K562 (cell line): ENCODE measurements around the gene ATG7. TPM values are rescaled to one million over a fixed set of nuclear protein-coding genes. Genes with fewer than 3 reads are reported as not detected.

Experiments
- ATAC-seq: fragments of 200-7000 bp; cut with Tn5 transposase; 3 replicates; pipeline ENCODE4 v1.9.1; 2020; ENCODE audit warnings: moderate library complexity
- BruUV-seq: library from RNA; stranded (reverse); fragments of 400-500 nt; replicated peaks from 2 replicates; lab custom pipeline; 2021; lab: Mats Ljungman, UMichigan
- CTCF ChIA-PET: fragments of 300-600 bp; formaldehyde crosslinking; extraction: SDS; loops from one replicate; lab custom pipeline; 2021; ENCODE audit warnings: low intra/inter-chr PET ratio; lab: Yijun Ruan, JAX
- POLR2A ChIA-PET: fragments of 300-600, 350-650 bp; sonication (Branson Sonifier 250); formaldehyde crosslinking; extraction: SDS; loops from one replicate; lab custom pipeline; 2021; ENCODE audit warnings: antibody characterized with exemption, inconsistent platforms; lab: Yijun Ruan, JAX
- DNase-seq, 4 experiments: peaks; one replicate each; pipeline versions ENCODE4 v3.0.0 to v3.0.0-alpha.2; 2011 to 2018; ENCODE audit warnings: low spot score in 3 of 4, mixed read lengths in 3 of 4; ENCODE audit errors: extremely low read depth in 1 of 4
- FAIRE-seq: peaks from 2 replicates; lab custom pipeline; 2011; peaks lifted over from hg19 to GRCh38; lab: Jason Lieb, UNC
- H2AFZ ChIP-seq: 2 replicates; pipeline ENCODE4 v1.6.0; 2011; ENCODE audit warnings: low read depth, low read length, control low read depth, inconsistent platforms
- H3K27ac ChIP-seq: fragments of 200-600 bp; 3 replicates; pipeline ENCODE4 v1.8.0; 2011; ENCODE audit warnings: low read depth, mild to moderate bottlenecking, control low read depth, inconsistent platforms, low read length, moderate library complexity, mixed read lengths; ENCODE audit errors: extremely low read depth
- H3K27me3 ChIP-seq, 2 experiments: fragments of 300-600 bp in 1 of 2; 2 replicates in 1 of 2; 3 replicates in 1 of 2; pipeline versions ENCODE4 v1.6.0 to v1.8.0; 2011; ENCODE audit warnings: inconsistent platforms in 2 of 2, low read length in 2 of 2, mild to moderate bottlenecking in 1 of 2, mixed read lengths in 1 of 2, moderate library complexity in 1 of 2; ENCODE audit not compliant: control insufficient read depth in 2 of 2, insufficient read depth in 2 of 2
- H3K36me3 ChIP-seq: fragments of 300-600 bp; 3 replicates; pipeline ENCODE4 v1.8.0; 2011; ENCODE audit warnings: mild to moderate bottlenecking, low read length, inconsistent platforms; ENCODE audit not compliant: control insufficient read depth, insufficient read depth
- H3K4me1 ChIP-seq, 2 experiments: fragments of 200-600 bp in 1 of 2; replicated peaks in 1 of 2; 2 replicates in 1 of 2; 3 replicates in 1 of 2; pipeline versions ENCODE4 v1.5.1 to v1.8.0; 2011; ENCODE audit warnings: inconsistent platforms in 2 of 2, low read length in 2 of 2, mild to moderate bottlenecking in 1 of 2, mixed read lengths in 1 of 2, moderate library complexity in 1 of 2; ENCODE audit not compliant: control insufficient read depth in 2 of 2, insufficient read depth in 2 of 2
- H3K4me2 ChIP-seq: 2 replicates; pipeline ENCODE4 v1.6.1; 2011; ENCODE audit warnings: low read length, control low read depth, inconsistent platforms, mixed read lengths; ENCODE audit not compliant: insufficient read depth
- H3K4me3 ChIP-seq: fragments of 200-600 bp; sonication (generic), shearing (Covaris generic); 2 replicates; pipeline ENCODE4 v1.5.1; 2016; ENCODE audit warnings: control low read depth, inconsistent platforms
- H3K79me2 ChIP-seq: fragments of 200-600 bp; 3 replicates; pipeline ENCODE4 v1.8.0; 2011; ENCODE audit warnings: low read length, inconsistent platforms; ENCODE audit not compliant: control insufficient read depth, insufficient read depth
- H3K9ac ChIP-seq, 2 experiments: 2 replicates each; pipeline versions ENCODE4 v1.6.0 to v1.6.1; 2011; ENCODE audit warnings: low read depth in 2 of 2, low read length in 2 of 2, control low read depth in 1 of 2, inconsistent platforms in 1 of 2, mild to moderate bottlenecking in 1 of 2, mixed read lengths in 1 of 2; ENCODE audit not compliant: insufficient read depth in 1 of 2
- H3K9me1 ChIP-seq: one replicate; pipeline ENCODE4 v1.6.0; 2011; ENCODE audit warnings: inconsistent platforms, mild to moderate bottlenecking, low read length, moderate library complexity; ENCODE audit not compliant: control insufficient read depth, insufficient read depth
- H3K9me3 ChIP-seq: replicated peaks from 2 replicates; pipeline ENCODE4 v1.5.1; 2011; ENCODE audit warnings: low read depth, low read length, inconsistent platforms; ENCODE audit not compliant: control insufficient read depth, insufficient read depth
- H4K20me1 ChIP-seq: replicated peaks from 2 replicates; pipeline ENCODE4 v1.6.1; 2011; ENCODE audit warnings: low read length, inconsistent platforms, mixed read lengths; ENCODE audit not compliant: control insufficient read depth, insufficient read depth
- ARID3B ChIP-seq: fragments of 250-450 bp; sonication (Bioruptor Pico); IDR thresholded peaks from 2 replicates; pipeline ENCODE4 v1.4.0; 2020; ENCODE audit warnings: borderline replicate concordance
- SMARCC2 ChIP-seq: fragments of 450-650 bp; IDR thresholded peaks from 2 replicates; pipeline ENCODE4 v1.6.1; 2017; ENCODE audit warnings: antibody characterized with exemption, moderate library complexity, mild to moderate bottlenecking, low read depth
- SMC3 ChIP-seq: conservative IDR thresholded peaks from 2 replicates; pipeline ENCODE4 v1.6.1; 2011; ENCODE audit warnings: low read depth, low read length, improper control_type of control experiment; ENCODE audit not compliant: insufficient read depth
- TFE3 ChIP-seq: fragments of 450-650 bp; formaldehyde crosslinking; IDR thresholded peaks from 2 replicates; pipeline ENCODE4 v1.4.0; 2020; ENCODE audit warnings: mild to moderate bottlenecking, mixed read lengths
- ZNF253 ChIP-seq: fragments of 250-450 bp; sonication (Bioruptor Pico); conservative IDR thresholded peaks from 2 replicates; pipeline ENCODE4 v1.6.1; 2021; ENCODE audit warnings: mild to moderate bottlenecking
- ZNF444 ChIP-seq: fragments of 250-450 bp; sonication (Bioruptor Pico); IDR thresholded peaks from 2 replicates; pipeline ENCODE4 v1.4.0; 2020; ENCODE audit warnings: mild to moderate bottlenecking, moderate library complexity
- WGBS: fragments of 100-300 bp; shearing (Covaris generic); methylation state at CpG from one replicate; pipeline ENCODE4 v1.1.6; 2016; ENCODE audit warnings: low coverage, mixed read lengths; ENCODE audit not compliant: insufficient coverage; ENCODE audit errors: missing lambda C conversion rate; 5-methylcytosine and 5-hydroxymethylcytosine counted together
- in situ Hi-C: fragments of 300-500 bp; cut with MboI; formaldehyde crosslinking; loops from 4 replicates; pipeline ENCODE4 v1.15.0; 2018; ENCODE audit warnings: inconsistent platforms, mixed read lengths
- intact Hi-C: fragments of 100-400 bp; cut with micrococcal nuclease; formaldehyde crosslinking; loops from 2 replicates; pipeline ENCODE4 v1.14.2; 2022
- polyA plus RNA-seq, 8 experiments: library from polyadenylated mRNA; depleted of rRNA in 4 of 8; stranded (reverse) in 5 of 8; unstranded in 3 of 8; fragments of >200 nt; fragmentation: Nextera tagmentation in 2 of 8; fragmentation: Illumina TruSeq in 1 of 8; extraction: Ambion mirVana in 2 of 8; extraction: Trizol in 1 of 8; gene quantifications; 2 replicates each; pipeline versions ENCODE4 v1.2.1 to v1.2.3, GENCODE V29; 2011 to 2014; ENCODE audit warnings: inconsistent platforms in 1 of 8, missing spikeins in 1 of 8
- total RNA-seq, 7 experiments: library from RNA; depleted of rRNA in 6 of 7; stranded (reverse); fragments of >200 nt in 6 of 7; fragmentation: Illumina TruSeq in 2 of 7; extraction: Trizol in 2 of 7; gene quantifications; 2 replicates each; pipeline versions ENCODE4 v1.2.1 to v1.2.3, GENCODE V29; 2011 to 2021; ENCODE audit warnings: low replicate concordance in 1 of 7

The ATG7 gene
- total and polyA plus RNA-seq, 9 of the 15 experiments (the other 6 are each of a cell fraction or from before 2014, with no cell fraction given): 18.3 to 45.3 (median 33.6) TPM

GRCh38 chr3:11580645-11581044, 308.4 kb downstream of the ATG7 start:
- in situ Hi-C loops (no loop called here), intact Hi-C loops (no loop called here)
- H3K4me2 ChIP-seq: no peak overlapping the region
- FAIRE-seq: no peak
- no peak for ATAC-seq
- no peak overlapping the region for H3K9ac ChIP-seq
- no peaks in the 10 kb centered on the region for H3K36me3 ChIP-seq
- H4K20me1 ChIP-seq: peaks cover 22% of the 10 kb centered on the region; the same call in 1 of the 2 replicates
- WGBS: 58% methylated on average over 2 of the region's 2 CpGs
- H3K27me3 ChIP-seq: peaks cover 0 to 24% of the 10 kb centered on the region in 2 experiments; a peak in 3 of 5 replicates
- POLR2A ChIA-PET: interaction anchor here (0.5 to 0.7 kb wide), 2 partner anchors 13 to 17 kb away, joined by 3 read pairs; no protein-coding TSS in a partner anchor
- no peak overlapping the region for H3K27ac ChIP-seq
- H3K9me3 ChIP-seq: no peaks in the 10 kb centered on the region
- H2AFZ ChIP-seq: no peak overlapping the region
- no peak for DNase-seq
- no peaks in the 10 kb centered on the region for H3K4me1 ChIP-seq
- CTCF ChIA-PET: no interaction called here
- H3K79me2 ChIP-seq: no peaks in the 10 kb centered on the region; the same call in 2 of the 3 replicates
- no TSS peak for BruUV-seq
- TF ChIP-seq ZNF444 (CRISPR knock-in tag): no peak
- TF ChIP-seq, all 486 proteins: peak for 0
- Histone ChIP-seq H3K4me3 (no peak overlapping the region), H3K9me1 (no peaks in the 10 kb centered on the region)

- TF ChIP-seq ZNF253 (no peak), SMARCC2 (no peak), SMC3 (no peak), TFE3 (CRISPR knock-in tag) (peak; percentile 29; the same call in 1 of the 2 replicates), ARID3B (no peak)
- in situ Hi-C loops: no loop called here
- Histone ChIP-seq H2AFZ (no peak overlapping the region), H3K9ac (no peak overlapping the region), H3K4me1 (no peaks in the 10 kb centered on the region), H3K27me3 (peaks cover 0 to 22% of the 10 kb centered on the region in 2 experiments; a peak in 2 of 5 replicates), H3K36me3 (no peaks in the 10 kb centered on the region), H3K4me2 (no peak overlapping the region), H3K9me1 (no peaks in the 10 kb centered on the region), H3K79me2 (no peaks in the 10 kb centered on the region; the same call in 2 of the 3 replicates), H4K20me1 (peaks cover 22% of the 10 kb centered on the region; the same call in 1 of the 2 replicates), H3K27ac (no peak overlapping the region), H3K4me3 (no peak overlapping the region), H3K9me3 (no peaks in the 10 kb centered on the region)
- ATAC-seq (no peak), FAIRE-seq (no peak), DNase-seq (no peak)
- ChIA-PET CTCF (no interaction called here), POLR2A (interaction anchor here (0.5 to 0.9 kb wide), 3 partner anchors 13 to 24 kb away, joined by 3 read pairs; no protein-coding TSS in a partner anchor)
- BruUV-seq: no TSS peak
- intact Hi-C loops: no loop called here
- 30% methylated on average over 16 of the region's 16 CpGs for WGBS
These were observed 309.3 kb downstream of the ATG7 start for GRCh38 chr3:11581237-11582190.
